KBM-7 (cell line): ENCODE data around the gene CCDC28B.
A peak's percentile ranks its signal among the peaks of the same experiment; 100 is the strongest.

Experiments
- DNase-seq: peaks from one replicate; pipeline ENCODE4 v3.0.0-alpha.2; 2015
- in situ Hi-C: fragments of 300-500 bp; cut with MboI; formaldehyde crosslinking; loops from 2 replicates; pipeline ENCODE4 v1.14.3; 2020; ENCODE audit warnings: low sequenced_read_pairs, low pct_unique_long_range_greater_than_20kb, mixed read lengths

CCDC28B gene

DNA sequence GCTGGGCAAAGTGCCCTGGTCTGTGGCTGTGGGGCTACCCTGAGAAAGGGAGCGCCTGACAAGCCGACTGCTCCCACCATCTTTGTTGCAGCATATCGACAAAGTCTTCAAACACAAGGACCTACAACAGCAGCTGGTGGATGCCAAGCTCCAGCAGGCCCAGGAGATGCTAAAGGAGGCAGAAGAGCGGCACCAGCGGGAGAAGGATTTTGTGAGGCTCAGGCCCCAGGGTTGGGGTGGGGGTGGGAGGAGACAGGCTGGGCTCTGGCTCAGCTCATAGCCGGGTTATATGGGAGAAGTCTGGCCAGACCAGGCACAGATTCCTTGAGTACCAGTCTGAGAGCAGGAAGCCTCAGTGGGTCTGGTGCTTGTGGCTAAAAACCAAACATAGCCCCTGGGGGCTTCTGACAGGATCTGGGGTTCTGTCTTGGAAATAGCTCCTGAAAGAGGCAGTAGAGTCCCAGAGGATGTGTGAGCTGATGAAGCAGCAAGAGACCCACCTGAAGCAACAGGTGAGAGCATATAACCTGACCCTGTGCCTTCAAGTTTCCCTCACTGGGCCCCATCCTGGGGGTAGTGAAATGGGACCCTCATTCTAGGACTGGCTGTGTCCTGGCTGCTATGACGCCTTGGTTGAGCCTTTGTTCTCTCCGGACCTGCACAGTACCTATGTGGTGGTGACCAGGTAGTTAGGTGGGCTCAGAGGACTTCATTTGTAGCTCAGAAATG is 8.0 kb upstream of the CCDC28B start:
- no peak for DNase-seq
- in situ Hi-C loops: no loop called here

DNA sequence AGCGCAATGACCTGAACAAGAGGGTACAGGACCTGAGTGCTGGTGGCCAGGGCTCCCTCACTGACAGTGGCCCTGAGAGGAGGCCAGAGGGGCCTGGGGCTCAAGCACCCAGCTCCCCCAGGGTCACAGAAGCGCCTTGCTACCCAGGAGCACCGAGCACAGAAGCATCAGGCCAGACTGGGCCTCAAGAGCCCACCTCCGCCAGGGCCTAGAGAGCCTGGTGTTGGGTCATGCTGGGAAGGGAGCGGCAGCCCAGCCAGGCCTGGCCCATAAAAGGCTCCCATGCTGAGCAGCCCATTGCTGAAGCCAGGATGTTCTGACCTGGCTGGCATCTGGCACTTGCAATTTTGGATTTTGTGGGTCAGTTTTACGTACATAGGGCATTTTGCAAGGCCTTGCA is 5.4 kb upstream of the CCDC28B start:
- in situ Hi-C loops: no loop called here
- DNase-seq: no peak

DNA sequence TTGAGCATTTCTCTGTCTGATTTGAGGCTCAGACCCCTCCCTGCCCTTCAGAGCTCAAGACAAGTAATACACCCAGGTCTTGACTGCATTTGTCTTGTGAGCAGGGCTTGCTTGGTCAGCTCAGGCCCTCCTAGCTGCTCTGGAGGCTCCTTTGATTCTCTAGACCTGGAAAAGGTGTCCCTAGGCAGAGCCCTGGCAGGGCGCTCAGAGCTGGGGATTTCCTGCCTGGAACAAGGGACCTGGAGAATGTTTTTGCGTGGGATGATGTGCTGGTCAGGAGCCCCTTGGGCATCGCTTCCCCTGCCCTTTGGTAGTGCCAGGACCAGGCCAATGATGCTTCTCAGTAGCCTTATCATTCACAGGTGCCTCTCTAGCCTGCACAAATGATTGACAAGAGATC is 4.9 kb upstream of the CCDC28B start:
- DNase-seq: no peak
- in situ Hi-C loops: no loop called here

DNA sequence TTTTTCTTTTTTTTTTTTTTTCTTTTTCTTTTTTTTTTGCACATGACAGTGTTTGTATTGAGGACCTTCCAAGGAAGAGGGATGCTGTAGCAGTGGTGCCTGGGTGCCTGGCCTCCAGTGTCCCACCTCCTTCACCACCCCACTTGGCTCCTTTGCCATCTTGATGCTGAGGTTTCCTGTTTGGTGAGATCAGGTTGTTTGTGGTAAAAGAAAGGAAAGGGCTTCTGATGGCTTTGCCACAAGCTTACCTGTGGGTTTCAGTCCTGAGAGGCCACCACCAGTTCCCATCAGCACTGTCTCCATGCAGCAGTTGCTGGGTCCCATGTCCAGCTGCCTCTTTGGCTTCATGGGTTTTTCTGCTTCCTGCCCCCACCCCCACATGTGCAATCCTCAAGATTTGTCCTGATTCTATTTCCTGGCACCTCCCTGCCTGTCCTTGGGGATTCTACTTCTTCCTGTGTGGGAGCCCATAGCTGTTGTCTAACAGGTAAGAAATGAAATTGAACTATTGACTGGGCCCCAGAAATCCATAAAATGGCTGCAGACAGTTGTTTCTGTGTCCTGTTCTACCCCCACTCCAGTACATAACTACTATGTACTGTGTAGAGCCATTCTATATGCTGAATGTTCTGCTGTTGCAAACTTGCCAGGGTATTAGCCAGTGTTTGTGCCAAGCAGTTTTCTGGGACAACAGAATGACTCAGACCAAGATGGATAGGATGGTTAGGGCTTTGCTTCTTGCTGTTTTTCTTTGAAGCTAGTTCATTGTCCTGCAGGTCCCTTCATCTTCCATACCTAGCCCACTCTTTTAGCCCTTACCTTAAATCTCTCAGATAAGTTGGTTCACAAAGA is 4.2 kb upstream of the CCDC28B start:
- in situ Hi-C loops: no loop called here
- DNase-seq: no peak

DNA sequence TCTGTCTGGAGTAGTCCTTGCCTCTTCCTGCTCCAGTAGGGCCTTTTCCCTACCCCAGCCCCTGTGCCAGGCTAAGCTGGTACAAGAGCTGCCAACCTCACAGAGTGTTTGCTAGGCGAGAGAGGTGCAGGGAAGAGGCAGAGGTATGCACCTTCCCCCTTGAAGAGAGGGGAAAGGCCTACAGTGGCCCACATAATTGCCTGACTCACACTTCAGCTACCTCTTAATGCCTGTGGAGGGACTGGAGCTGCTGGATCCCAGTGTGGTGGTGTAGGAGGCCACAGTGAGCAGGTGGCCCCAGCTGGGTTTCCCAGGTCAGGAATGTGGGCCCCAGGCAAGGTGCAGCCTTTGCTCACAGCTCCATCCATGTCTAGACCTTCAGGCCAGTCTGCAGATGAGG is 3.3 kb upstream of the CCDC28B start:
- no peak for DNase-seq
- in situ Hi-C loops: no loop called here

DNA sequence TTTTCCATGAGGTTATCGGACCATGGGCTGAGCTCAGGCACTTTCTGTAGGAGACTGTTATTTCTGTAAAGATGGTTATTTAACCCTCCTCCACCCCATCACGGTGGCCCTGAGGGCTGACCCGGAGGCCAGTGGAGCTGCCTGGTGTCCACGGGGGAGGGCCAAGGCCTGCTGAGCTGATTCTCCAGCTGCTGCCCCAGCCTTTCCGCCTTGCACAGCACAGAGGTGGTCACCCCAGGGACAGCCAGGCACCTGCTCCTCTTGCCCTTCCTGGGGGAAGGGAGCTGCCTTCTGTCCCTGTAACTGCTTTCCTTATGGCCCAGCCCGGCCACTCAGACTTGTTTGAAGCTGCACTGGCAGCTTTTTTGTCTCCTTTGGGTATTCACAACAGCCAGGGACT is 2.6 kb upstream of the CCDC28B start:
- DNase-seq: no peak
- in situ Hi-C loops: no loop called here

DNA sequence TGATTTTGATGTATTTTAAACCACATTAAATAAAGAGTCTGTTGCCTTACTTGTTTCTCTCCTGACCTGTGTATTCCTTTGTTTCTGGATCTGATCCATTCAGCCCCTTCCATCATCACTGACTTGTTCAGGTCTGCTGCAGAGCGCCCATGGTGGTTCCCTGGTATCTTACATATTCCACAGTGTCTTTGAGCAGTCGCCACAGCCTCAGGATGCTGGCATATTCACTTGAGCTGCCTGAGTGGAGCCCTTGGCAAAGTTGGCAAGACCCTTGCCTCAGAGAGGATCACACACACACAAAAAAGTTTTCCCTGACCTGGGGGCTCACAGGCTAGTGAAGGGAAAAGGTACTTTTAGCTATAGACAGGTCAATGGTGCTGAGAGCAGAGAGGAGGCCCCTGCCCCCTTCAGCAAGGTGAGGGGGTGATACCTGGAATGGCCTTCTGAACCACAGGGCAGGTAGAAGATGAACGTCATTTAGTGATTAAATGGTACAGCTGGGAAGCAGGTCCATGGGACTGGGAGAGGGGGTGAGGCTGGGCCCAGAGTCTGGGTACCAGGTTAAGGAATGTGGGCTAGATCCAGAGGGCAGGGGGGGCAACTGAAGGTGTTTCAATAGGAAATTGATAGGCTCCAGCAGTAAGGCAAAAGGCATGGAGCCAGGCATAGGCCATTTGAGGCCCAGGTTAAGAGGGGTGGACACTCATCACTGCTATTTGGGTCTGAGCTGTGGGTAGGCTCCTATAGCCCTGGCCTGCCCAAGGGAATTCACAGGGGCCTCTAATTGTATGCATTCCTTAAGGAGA is 2.0 kb upstream of the CCDC28B start:
- no peak for DNase-seq
- in situ Hi-C loops: no loop called here

DNA sequence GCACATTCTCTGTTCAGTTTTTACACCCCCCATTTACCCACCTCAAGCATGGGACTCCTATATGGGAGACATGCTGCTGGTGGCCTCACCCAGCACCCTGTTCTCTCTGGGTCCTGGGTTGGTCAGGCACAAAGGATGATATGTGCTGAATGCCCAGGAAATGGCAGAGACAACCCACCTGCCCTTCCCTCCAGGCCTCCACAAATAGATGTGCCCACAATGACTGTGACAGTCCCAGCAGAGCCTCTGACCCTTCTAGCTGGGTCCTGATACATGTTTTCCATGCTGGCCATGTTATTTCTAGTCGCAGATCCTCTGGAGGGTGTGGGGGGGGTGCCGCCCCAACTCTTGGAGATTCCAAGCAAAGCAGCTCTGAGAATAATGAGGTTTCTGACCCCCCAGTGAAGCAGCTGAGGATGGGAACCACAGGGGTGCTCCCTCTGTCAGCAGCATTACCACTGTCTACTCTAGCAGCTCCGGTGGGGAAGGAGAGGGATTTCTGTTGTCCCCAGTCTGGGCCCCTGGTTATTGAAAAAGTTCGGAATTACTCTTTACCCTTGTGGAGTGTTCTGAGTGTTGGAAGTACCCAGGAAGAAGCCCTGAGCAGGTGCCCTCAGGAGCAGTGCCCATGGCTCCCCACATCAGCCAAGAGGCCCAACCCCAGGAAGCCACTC is 1.2 kb upstream of the CCDC28B start:
- in situ Hi-C loops: no loop called here
- no peak for DNase-seq

DNA sequence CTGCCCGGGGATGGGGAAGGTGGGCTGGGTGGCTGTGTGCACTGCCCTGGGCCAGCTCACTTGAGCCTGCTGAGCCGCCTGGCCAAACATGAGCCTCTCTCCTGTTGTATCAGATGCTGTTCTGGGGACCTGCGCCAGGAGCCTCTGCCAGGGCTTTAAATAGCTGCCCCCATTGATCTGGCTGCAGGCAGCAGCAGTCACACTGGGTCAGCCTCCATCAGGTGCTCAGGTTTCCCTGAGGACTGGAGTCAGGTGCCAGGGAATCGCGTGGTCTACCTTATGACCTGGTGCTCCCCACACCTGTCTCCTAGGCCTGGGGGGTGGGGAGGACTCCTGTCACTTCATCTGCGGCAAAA is 700 bp upstream of the CCDC28B start:
- in situ Hi-C loops: no loop called here
- no peak for DNase-seq

DNA sequence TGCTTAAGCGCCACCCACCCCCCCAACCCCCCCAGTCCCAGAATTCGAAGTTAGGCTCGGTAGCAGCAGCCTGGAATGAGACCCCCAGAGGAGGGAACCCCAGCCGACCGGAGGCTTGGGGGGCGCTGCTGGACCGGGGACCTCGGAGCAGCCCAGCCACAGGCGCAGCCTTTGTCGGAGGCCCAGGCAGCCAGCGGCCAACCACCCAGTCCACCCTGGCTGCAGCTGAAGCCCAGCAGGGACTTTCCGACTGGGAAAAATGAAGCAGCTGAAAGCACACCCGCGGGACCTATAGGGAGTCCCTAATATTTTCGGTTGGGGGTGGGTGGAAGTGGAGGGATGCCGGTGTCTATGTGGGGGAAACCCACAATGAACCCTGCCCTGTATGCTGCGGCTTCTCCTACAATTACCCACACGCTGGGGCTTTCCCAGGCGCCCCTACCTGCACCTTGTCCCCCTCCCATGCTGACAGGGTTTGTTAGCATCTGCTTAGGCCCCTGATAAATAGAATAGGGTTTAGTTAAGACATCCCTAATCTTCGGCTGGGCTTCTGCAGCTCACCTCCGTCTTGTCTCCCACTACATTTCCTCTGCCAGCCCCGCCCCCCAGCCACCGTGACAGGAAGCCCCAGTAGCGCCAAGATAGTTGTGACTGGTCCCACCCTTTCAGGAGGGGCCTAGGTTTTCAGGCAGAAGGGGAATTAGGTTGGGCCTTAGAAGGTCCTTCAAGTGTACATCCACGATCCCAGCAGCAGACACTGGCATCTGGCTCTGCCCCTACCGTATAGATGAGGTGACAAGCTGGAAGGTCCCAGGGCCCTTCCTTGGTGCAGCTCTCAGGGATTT is 838 bp downstream of the CCDC28B start:
- in situ Hi-C loops: no loop called here
- DNase-seq: peak; percentile 74

DNA sequence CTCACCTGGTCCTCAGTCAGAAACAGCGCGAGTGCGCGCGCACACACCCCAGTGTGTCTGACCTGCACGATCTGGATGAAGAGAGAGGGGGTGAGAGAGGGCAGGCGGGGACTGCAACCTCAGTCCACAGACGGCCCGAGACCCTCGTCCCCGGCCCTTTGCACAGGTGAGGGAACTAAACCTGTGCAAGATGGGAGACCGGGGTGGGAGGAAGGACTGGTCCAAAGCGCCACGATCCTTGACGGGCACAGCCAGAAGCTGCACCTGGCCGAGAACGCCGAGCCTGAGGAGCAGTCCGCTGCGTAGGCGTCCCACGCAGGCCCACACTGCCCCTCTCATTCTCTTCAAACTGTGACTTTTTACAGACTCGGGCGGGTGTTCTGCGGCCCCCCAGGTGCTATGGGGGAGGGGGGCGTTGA is 4.6 kb downstream of the CCDC28B start:
- in situ Hi-C loops: no loop called here
- DNase-seq: no peak

DNA sequence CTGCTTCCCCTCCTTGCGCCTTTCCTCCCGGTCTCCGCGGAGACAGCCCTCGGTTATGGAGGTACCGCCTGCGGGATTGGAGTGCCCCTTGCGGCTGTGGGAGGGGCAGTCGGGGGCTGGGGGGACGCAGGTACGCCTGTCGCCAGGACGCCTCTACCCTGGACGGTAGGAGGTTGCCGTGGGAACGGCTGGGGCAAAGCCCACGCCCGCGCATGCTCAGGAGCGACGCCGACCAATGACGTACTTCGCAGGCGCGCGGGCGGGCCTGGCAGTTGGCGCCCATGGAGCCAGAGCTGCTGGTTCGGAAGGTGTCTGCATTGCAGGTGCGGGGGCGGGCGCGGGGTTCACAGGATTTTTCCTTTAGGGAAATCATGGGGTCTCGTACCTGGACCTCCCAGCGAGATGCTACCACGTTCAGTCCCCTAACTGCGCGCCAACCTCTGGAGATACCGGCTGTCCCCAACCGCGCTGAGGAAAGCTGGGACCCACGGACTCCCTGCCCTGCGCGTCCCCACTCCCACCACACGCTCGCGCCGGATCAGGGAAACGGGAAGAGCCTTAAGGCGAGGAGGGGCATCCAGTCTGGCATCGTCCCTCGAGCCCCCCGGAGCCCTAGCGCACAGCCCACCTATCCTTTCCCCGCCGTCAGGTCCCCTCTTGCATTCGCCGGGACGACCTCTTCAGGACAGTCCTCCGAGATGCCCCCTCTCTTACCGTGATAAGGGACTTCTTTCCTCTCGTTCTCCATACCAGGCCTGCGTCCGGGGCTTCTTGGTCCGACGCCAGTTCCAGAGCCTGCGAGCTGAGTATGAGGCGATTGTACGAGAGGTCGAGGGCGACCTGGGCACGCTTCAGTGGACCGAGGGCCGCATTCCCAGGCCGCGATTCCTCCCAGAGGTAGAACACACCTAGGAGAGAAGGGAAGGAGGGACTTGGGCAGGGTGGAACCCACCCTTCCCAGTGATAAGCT is 5.3 kb downstream of the CCDC28B start, which contains the start of gene IQCC:
Gene IQCC (plus strand): TSS at position 271 of the 970 bp plus-strand sequence. CDS start 11 bp downstream, at position 282.
- in situ Hi-C loops: no loop called here
- peak; percentile 85 for DNase-seq

DNA sequence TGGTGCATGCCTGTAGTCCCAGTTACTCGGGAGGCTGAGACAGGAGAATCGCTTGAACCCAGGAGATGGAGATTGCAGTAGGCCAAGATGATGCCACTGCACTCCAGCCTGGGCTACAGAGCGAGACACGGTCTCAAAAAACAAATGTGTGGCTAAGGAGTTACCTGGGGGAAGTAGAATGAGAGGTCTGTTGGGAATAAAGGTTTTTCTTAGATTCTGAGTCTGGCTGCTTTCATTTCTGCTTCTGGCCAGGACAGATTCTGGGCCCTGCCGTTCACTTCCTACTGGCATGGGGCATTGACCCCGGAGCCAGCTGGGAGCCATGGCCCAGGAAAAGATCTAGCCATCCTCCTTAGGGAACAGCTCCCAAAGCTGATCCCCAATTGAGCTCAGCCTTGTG is 8.1 kb downstream of the CCDC28B start:
- in situ Hi-C loops: no loop called here
- DNase-seq: no peak

DNA sequence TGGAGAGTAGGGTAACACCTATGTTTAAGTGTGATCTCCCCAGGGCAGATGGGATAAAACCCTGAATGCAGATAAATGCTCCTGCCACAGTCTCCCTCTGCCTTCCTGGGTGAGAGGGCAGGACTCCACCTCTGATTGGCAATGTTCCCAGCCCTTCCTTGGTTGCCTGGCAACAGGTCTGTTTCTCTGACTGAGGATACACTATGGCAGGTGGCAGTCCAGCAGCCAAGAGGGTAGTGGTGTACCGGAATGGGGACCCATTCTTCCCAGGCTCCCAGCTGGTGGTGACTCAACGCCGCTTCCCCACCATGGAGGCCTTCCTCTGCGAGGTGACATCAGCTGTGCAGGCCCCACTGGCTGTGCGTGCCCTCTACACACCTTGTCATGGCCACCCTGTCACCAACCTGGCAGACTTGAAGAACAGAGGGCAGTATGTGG is 8.5 kb downstream of the CCDC28B start, which contains the start of gene DCDC2B:
Gene DCDC2B (plus strand): TSS at position 199 of the 438 bp plus-strand sequence. CDS start 5 bp downstream, at position 204.
- in situ Hi-C loops: no loop called here

DNA sequence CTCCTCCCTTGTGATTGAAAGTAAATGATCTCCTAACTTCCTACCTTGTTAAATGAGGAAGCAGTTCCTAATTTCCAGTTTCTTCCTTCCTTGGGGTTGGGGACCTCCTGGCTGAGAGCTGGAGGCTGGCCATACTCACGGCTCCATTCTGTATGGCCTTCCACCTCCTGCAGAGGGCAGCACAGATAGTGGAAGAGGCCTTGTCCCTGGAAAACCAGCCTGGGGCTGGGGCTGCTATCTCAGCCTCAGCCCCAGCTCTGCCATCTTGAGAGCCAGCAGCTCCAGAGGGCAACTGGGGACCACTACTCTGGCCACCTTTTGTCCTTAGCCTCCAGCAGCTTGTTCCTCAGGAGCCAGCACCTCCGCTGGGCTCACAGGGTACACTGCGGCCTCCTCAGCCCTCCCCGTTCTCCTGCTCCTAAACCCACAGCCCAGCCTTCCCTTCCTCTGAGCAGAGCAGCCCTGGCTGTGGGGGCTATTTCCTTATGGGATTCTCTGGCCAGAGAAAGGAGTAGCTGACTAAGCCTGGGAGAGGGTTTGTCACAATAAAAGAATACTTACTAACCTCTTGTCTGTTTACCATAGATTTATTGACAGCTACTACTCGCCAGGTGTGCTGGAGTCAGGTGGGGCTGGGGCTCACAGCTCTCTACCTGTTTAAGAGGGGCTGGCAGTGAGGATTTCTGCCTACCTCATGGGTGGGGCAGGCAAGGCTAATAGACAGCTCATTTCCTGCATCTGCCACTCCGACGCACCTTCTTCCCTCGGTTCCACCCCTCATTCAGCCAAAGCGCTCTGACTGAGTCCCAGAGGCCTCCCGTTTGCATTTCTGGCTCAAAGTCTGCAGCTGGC is 15.5 kb downstream of the CCDC28B start:
- peak; percentile 79 for DNase-seq
- in situ Hi-C loops: no loop called here

More for the DNA sequence above, 8.5 kb downstream of the CCDC28B start, which contains the start of gene DCDC2B:
- no peak for DNase-seq

DNA sequence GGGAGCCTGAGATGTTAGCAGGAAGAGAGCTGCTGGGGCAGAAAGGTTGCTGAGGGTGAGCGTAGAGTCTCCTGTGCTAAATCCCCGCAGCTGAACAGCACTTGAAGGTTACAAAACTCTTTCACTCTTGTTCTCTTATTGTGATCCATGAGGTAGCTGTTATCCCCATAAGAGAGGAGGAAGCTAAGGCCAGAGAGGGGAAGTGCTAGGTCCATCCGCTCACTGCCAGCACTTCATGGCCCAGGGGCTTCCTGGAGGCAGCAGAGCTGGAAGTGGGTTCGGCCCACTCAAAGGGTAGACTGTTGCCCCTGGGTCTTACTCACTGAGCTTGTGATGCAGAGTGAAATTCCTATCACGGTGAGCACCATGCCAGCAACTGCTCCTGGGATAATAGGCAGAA is 16.2 kb downstream of the CCDC28B start:
- in situ Hi-C loops: no loop called here
- DNase-seq: no peak
